ENCODE results near the gene TXNRD3. TPM values are rescaled to one million over a fixed set of nuclear protein-coding genes. Genes with fewer than 3 reads are reported as not detected.

Gene TXNRD3
- total RNA-seq, 1 experiment from 2014 or later: 8.1 TPM

- H3K27me3 Mint-ChIP-seq (ENCODE audit: low read depth): peaks cover 73% of the 10 kb centered on the region
- TF ChIP-seq CTCF (conservative IDR thresholded peaks at IDR 0.05): no peak
- H3K27ac ChIP-seq (ENCODE audit: insufficient read length, low read depth, low read length): no peak overlapping the region
Observed at GRCh38 chr3:126658584-126658983, 3.7 kb upstream of the TXNRD3 start.

More at GRCh38 chr3:126658584-126658983, 3.7 kb upstream of the TXNRD3 start:
- Histone ChIP-seq H4K20me1 (ENCODE audit: control insufficient read depth, insufficient read depth, insufficient read length) (no peaks in the 10 kb centered on the region), H3K23ac (ENCODE audit: insufficient read length, low read depth, low read length) (no peak overlapping the region), H2BK12ac (ENCODE audit: insufficient read length, low read depth, low read length) (no peak overlapping the region), H3K79me2 (ENCODE audit: insufficient read depth, low read length) (no peaks in the 10 kb centered on the region), H3K79me1 (ENCODE audit: insufficient read depth, low read depth, low read length, poor library complexity, severe bottlenecking) (no peaks in the 10 kb centered on the region), H3K9ac (ENCODE audit: extremely low read depth, insufficient read length, low read length) (no peak overlapping the region), H3K56ac (ENCODE audit: insufficient read length, low read depth, low read length) (no peak overlapping the region), H2BK5ac (ENCODE audit: insufficient read length, low read length) (no peak overlapping the region), H4K5ac (ENCODE audit: insufficient read length, low read depth, low read length) (no peak overlapping the region), H4K8ac (replicated peaks; ENCODE audit: insufficient read length, low read depth, low read length) (no peak overlapping the region), H4K91ac (ENCODE audit: insufficient read length, low read depth, low read length) (no peak overlapping the region), H2BK120ac (ENCODE audit: low read depth, low read length, poor library complexity, severe bottlenecking) (no peak overlapping the region), H3K4ac (ENCODE audit: low read depth, low read length) (no peak overlapping the region), H3K9me3 (ENCODE audit: control insufficient read depth, low read depth, low read length) (no peaks in the 10 kb centered on the region), H2AFZ (ENCODE audit: low read length) (no peak overlapping the region), H3T11ph (ENCODE audit: low read length) (no peak overlapping the region), H2AK5ac (ENCODE audit: insufficient read length, low read length) (no peak overlapping the region), H3K14ac (ENCODE audit: insufficient read depth, low read length) (no peak overlapping the region), H2BK20ac (ENCODE audit: low read depth, low read length, poor library complexity, severe bottlenecking) (no peak overlapping the region), H3K27me3 (ENCODE audit: insufficient read depth, low read length) (no peaks in the 10 kb centered on the region), H2BK15ac (ENCODE audit: low read depth, low read length) (no peak overlapping the region), H3K4me2 (ENCODE audit: insufficient read depth, insufficient read length, low read length) (no peak overlapping the region), H3K4me1 (ENCODE audit: insufficient read depth, low read length) (no peaks in the 10 kb centered on the region), H3K18ac (ENCODE audit: insufficient read length, low read depth, low read length) (no peak overlapping the region), H3K23me2 (ENCODE audit: insufficient read length, low read depth, low read length, poor library complexity, severe bottlenecking) (no peaks in the 10 kb centered on the region)
- Mint-ChIP-seq H3K27ac (no peak overlapping the region), H3K9me3 (peaks cover 10 to 11% of the 10 kb centered on the region in 2 experiments; a peak in 4 of 5 replicates), H3K4me3 (no peak overlapping the region), H3K4me1 (peaks cover 9 to 10% of the 10 kb centered on the region in 2 experiments), H3K36me3 (ENCODE audit: insufficient read depth in 1 of 3, low read depth in 3 of 3) (peaks cover 0 to 2% (median 1%) of the 10 kb centered on the region in 3 experiments; a peak in 3 of 7 replicates)
- no CpG with 5 or more reads among the region's 3 CpGs for WGBS (ENCODE audit: extremely low coverage, insufficient read length, low lambda C conversion rate)
- DNase-seq: no peak

Data from H9 (cell line).